GM06990 (cell line): ENCODE results near the gene GUK1.

Experiments used
- DNase-seq: peaks from one replicate; pipeline ENCODE4 v3.0.0-alpha.2; 2011; ENCODE audit not compliant: insufficient read length; ENCODE audit errors: extremely low read depth
- H3K27me3 ChIP-seq: replicated peaks from 2 replicates; pipeline ENCODE4 v1.6.0; 2011; ENCODE audit warnings: low read length; ENCODE audit not compliant: control insufficient read depth, insufficient read depth
- H3K36me3 ChIP-seq: 2 replicates; pipeline ENCODE4 v1.5.1; 2011; ENCODE audit warnings: low read length; ENCODE audit not compliant: control insufficient read depth, insufficient read depth
- H3K4me3 ChIP-seq: replicated peaks from 2 replicates; pipeline ENCODE4 v1.5.1; 2011; ENCODE audit warnings: low read depth, mild to moderate bottlenecking, control low read depth, low read length
- CTCF ChIP-seq: IDR thresholded peaks from 2 replicates; pipeline ENCODE4 v1.5.1; 2011; ENCODE audit warnings: low read length, control low read depth, mild to moderate bottlenecking, inconsistent platforms; ENCODE audit not compliant: insufficient read depth, poor library complexity, severe bottlenecking

Gene GUK1

DNA sequence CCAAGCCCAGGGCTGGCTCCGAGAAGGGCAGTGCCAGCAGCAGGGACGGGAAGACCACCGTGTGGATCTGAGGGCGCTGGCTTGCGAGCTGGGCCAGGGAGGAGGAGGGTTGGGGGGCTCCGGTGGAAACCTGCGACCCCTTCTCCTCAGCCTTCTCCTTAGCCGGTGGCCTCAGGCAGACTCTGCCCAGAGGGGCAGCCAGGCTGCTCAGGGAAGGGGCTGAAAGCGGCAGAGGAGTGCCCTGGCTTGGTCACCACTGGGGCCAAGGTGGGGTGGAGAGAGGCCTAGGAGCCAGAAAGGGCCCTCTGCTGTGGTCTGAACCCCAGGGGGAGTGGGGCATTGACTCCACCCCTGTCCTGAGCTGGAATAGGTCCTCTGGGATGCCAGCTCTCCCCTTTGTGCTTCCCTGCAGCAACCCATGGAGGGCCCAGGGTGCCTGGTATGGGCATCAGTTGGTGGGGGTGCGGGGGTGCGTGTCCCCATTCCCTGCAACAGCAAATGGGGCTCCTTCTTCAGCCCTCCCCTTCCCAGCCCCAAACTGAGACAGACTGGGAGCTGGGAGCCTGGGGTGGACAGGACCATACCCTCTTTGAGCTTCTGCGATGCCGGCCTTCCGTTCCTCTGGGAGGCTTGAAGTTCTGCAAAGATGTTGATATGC lies 19.1 kb downstream of the GUK1 start:
- no peak for DNase-seq
- H3K36me3 ChIP-seq, result no peaks in the 10 kb centered on the region
- H3K27me3 ChIP-seq, result no peaks in the 10 kb centered on the region
- no peak for TF ChIP-seq CTCF
- no peak overlapping the region for H3K4me3 ChIP-seq

GRCh38 chr1:228160201-228160761 lies 20.2 kb downstream of the GUK1 start:
- Histone ChIP-seq H3K36me3 (no peaks in the 10 kb centered on the region), H3K27me3 (no peaks in the 10 kb centered on the region), H3K4me3 (no peak overlapping the region)
- no peak for DNase-seq
- no peak for TF ChIP-seq CTCF

- Histone ChIP-seq H3K4me3 (no peak overlapping the region), H3K36me3 (no peaks in the 10 kb centered on the region), H3K27me3 (no peaks in the 10 kb centered on the region)
- DNase-seq, result no peak
- no peak for TF ChIP-seq CTCF
These were observed 21.3 kb downstream of the GUK1 start for GRCh38 chr1:228161362-228161761.

DNA sequence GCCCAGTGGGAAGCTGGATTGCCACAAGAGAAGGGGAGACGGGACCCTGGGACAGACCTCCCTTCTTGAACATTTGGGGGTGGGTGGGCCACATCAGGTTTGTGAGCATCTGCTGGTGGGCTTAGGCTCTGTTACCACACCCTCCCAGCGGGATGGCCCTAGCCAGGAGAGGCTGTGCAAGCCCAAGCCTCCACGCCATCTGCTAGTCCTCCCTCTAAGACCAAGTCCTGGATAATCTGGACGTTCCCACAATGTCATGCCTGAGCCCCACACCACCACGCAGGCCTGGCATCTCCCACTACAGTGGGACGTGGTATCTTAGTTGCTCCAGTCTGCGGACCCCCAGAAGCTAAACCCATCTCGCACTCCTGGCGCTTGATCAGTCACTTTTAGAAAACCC lies 21.8 kb downstream of the GUK1 start:
- Histone ChIP-seq H3K27me3 (no peaks in the 10 kb centered on the region), H3K4me3 (no peak overlapping the region), H3K36me3 (no peaks in the 10 kb centered on the region)
- no peak for TF ChIP-seq CTCF
- no peak for DNase-seq

GRCh38 chr1:228162286-228163006 lies 22.4 kb downstream of the GUK1 start:
- Histone ChIP-seq H3K36me3 (no peaks in the 10 kb centered on the region), H3K4me3 (no peak overlapping the region), H3K27me3 (no peaks in the 10 kb centered on the region)
- DNase-seq, result no peak
- no peak for TF ChIP-seq CTCF
